Measurements from ENCODE around the gene MYO18B. TPM values are rescaled to one million over a fixed set of nuclear protein-coding genes. Genes with fewer than 3 reads are reported as not detected.

The MYO18B gene
- total and polyA plus RNA-seq, 2 of the 8 experiments (the other 6 are each of a cell fraction or from before 2014, with no cell fraction given) = 0.62 to 0.78 TPM

GRCh38 chr22:25709758-25710157 lies 32.2 kb upstream of the MYO18B start:
- CTCF ChIA-PET (ENCODE audit: partially characterized antibody) = interaction anchor here (0.6 kb wide), 2 partner anchors 81 to 425 kb away, joined by 3 to 4 read pairs; no protein-coding TSS in a partner anchor

More at GRCh38 chr22:25709758-25710157, 32.2 kb upstream of the MYO18B start:
- Histone ChIP-seq H2BK120ac (replicated peaks; ENCODE audit: low read depth, low read length) (no peak overlapping the region), H3K27me3 (replicated peaks in 1 of 4; ENCODE audit: control insufficient read depth in 3 of 4, extremely low read depth in 1 of 4, insufficient read depth in 3 of 4, low read length in 3 of 4) (no peaks in the 10 kb centered on the region), H2AFZ (ENCODE audit: low read length) (no peak overlapping the region), H3K14ac (ENCODE audit: insufficient read length) (no peak overlapping the region), H4K5ac (ENCODE audit: insufficient read length, low read depth, low read length) (no peak overlapping the region), H3K4me2 (ENCODE audit: insufficient read depth in 1 of 2, low read depth in 2 of 2, low read length in 2 of 2) (no peak overlapping the region), H3K4me3 (ENCODE audit: extremely low read depth in 1 of 4, insufficient read depth in 2 of 4, low read depth in 3 of 4, low read length in 4 of 4) (no peak overlapping the region), H4K91ac (replicated peaks; ENCODE audit: insufficient read length, low read length) (no peak overlapping the region), H4K20me1 (replicated peaks in 1 of 2; ENCODE audit: control insufficient read depth in 1 of 2, insufficient read depth in 2 of 2, low read length in 2 of 2) (peaks cover 0 to 2% of the 10 kb centered on the region in 2 experiments), H3K56ac (replicated peaks; ENCODE audit: insufficient read length, low read depth, low read length) (no peak overlapping the region), H3K9ac (replicated peaks in 1 of 4; ENCODE audit: extremely low read depth in 1 of 4, low read depth in 3 of 4, low read length in 3 of 4) (no peak overlapping the region), H3K9me3 (ENCODE audit: insufficient read depth in 2 of 2, low read depth in 1 of 2, low read length in 1 of 2) (no peaks in the 10 kb centered on the region), H3K23me2 (ENCODE audit: low read depth, low read length) (no peaks in the 10 kb centered on the region), H2BK12ac (ENCODE audit: low read depth, low read length) (no peak overlapping the region), H3K4me1 (replicated peaks in 1 of 4; ENCODE audit: control insufficient read depth in 3 of 4, insufficient read depth in 4 of 4, low read length in 3 of 4) (no peaks in the 10 kb centered on the region), H3K27ac (ENCODE audit: low read depth, low read length) (no peak overlapping the region), H3K79me2 (ENCODE audit: control insufficient read depth in 1 of 2, insufficient read depth in 2 of 2, low read length in 2 of 2) (no peaks in the 10 kb centered on the region), H3K36me3 (ENCODE audit: control insufficient read depth in 2 of 4, insufficient read depth in 4 of 4, low read length in 3 of 4) (peaks cover 0 to 5% (median 0%) of the 10 kb centered on the region in 4 experiments; a peak in 1 of 8 replicates), H3K4ac (replicated peaks; ENCODE audit: insufficient read length, low read depth, low read length) (no peak overlapping the region), H2AK5ac (ENCODE audit: low read depth, low read length) (no peak overlapping the region), H3K23ac (ENCODE audit: insufficient read length) (no peak overlapping the region), H2BK20ac (ENCODE audit: low read length) (no peak overlapping the region), H2BK15ac (ENCODE audit: low read length) (no peak overlapping the region), H4K8ac (ENCODE audit: extremely low read depth, insufficient read depth, low read length) (no peak overlapping the region), H3K79me1 (ENCODE audit: low read depth, low read length) (no peaks in the 10 kb centered on the region), H3K18ac (ENCODE audit: extremely low read depth, low read length) (no peak overlapping the region), H2BK5ac (ENCODE audit: low read depth, low read length) (no peak overlapping the region)
- DNase-seq (ENCODE audit: low read depth in 1 of 2, low spot score in 2 of 2) (no peak), FAIRE-seq (no peak)
- POLR2A ChIA-PET (ENCODE audit: partially characterized antibody) = no interaction called here
- 93% methylated on average over 6 of the region's 6 CpGs; no CpG with 5 or more reads in 1 of the 2 experiments for WGBS, 2 experiments (ENCODE audit: extremely low coverage in 1 of 2, insufficient coverage in 1 of 2, insufficient read length in 1 of 2, insufficient replicate concordance in 2 of 2, low coverage in 1 of 2, low lambda C conversion rate in 2 of 2, missing lambda C conversion rate in 1 of 2)
- TF ChIP-seq KDM1A (IDR thresholded peaks at IDR 0.05; ENCODE audit: borderline replicate concordance, low read length) (no peak), EZH2 (IDR thresholded peaks at IDR 0.05; ENCODE audit: low read depth, low read length, severe bottlenecking) (no peak), JUN (IDR thresholded peaks at IDR 0.05; ENCODE audit: low read depth, low read length) (no peak), SIRT6 (IDR thresholded peaks at IDR 0.05; ENCODE audit: low read length) (no peak), SAP30 (IDR thresholded peaks at IDR 0.05; ENCODE audit: insufficient read depth, insufficient replicate concordance, low read length) (no peak), NRF1 (IDR thresholded peaks at IDR 0.05; ENCODE audit: low read depth, low read length) (no peak), CTBP2 (IDR thresholded peaks at IDR 0.05; ENCODE audit: borderline replicate concordance, insufficient read depth, insufficient read length, low read length) (no peak)
- TF ChIP-seq, protein P1, sequence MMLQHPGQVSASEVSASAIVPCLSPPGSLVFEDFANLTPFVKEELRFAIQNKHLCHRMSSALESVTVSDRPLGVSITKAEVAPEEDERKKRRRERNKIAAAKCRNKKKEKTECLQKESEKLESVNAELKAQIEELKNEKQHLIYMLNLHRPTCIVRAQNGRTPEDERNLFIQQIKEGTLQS (IDR thresholded peaks at IDR 0.05; ENCODE audit: insufficient read depth, low read depth, low read length) = no peak
